NB4 (cell line): ENCODE measurements around the gene TACC3.

ENCODE experiments used
- CTCF ChIP-seq: IDR thresholded peaks from one replicate; pipeline ENCODE4 v1.5.1; 2012; ENCODE audit warnings: low read depth, low read length
- POLR2A ChIP-seq: IDR thresholded peaks from 2 replicates; pipeline ENCODE4 v1.6.1; 2011; ENCODE audit warnings: mild to moderate bottlenecking; ENCODE audit not compliant: insufficient read length; ENCODE audit errors: extremely low read depth

GRCh38 chr4:1721666-1722550, 587 bp downstream of the TACC3 start:
- TF ChIP-seq POLR2A (no peak), CTCF (no peak)
